Psoas muscle (tissue), 8 donors: ENCODE results near the gene HOXD13. TPM values are rescaled to one million over a fixed set of nuclear protein-coding genes. Genes with fewer than 3 reads are reported as not detected.

Experiments used
- ATAC-seq, 4 donors: fragments of 200-7000 bp; cut with Tn5 transposase; one replicate each; pipeline ENCODE4 v1.9.1; 2020; ENCODE audit warnings: moderate library complexity in 3 of 4, mild to moderate bottlenecking in 2 of 4
- DNase-seq, 2 donors: peaks; one replicate each; pipeline ENCODE4 v3.0.0-alpha.2; 2020
- H3K27ac ChIP-seq: fragments of 200-600 bp; one replicate; pipeline ENCODE4 v1.8.0; 2022
- H3K27me3 ChIP-seq, 3 donors: fragments of 200-600 bp in 1 of 3; one replicate each; pipeline versions ENCODE4 v1.6.1 to v1.8.0; 2013 to 2022; ENCODE audit warnings: low read length in 2 of 3, mild to moderate bottlenecking in 2 of 3, moderate library complexity in 1 of 3; ENCODE audit not compliant: insufficient read depth in 3 of 3
- H3K36me3 ChIP-seq, 2 donors: fragments of 200-600 bp in 1 of 2; one replicate each; pipeline versions ENCODE4 v1.6.1 to v1.8.0; 2013 to 2022; ENCODE audit warnings: low read depth in 1 of 2, mild to moderate bottlenecking in 1 of 2, moderate library complexity in 1 of 2; ENCODE audit not compliant: insufficient read depth in 1 of 2
- H3K4me1 ChIP-seq: fragments of 200-600 bp; one replicate; pipeline ENCODE4 v1.8.0; 2022
- H3K4me3 ChIP-seq: fragments of 200-600 bp; one replicate; pipeline ENCODE4 v1.8.0; 2022; ENCODE audit warnings: mild to moderate bottlenecking
- H3K9me3 ChIP-seq: fragments of 200-600 bp; one replicate; pipeline ENCODE4 v1.8.0; 2022
- CTCF ChIP-seq: fragments of 200-600 bp; IDR thresholded peaks from one replicate; pipeline ENCODE4 v1.8.0; 2022; ENCODE audit warnings: antibody characterized with exemption
- WGBS, 3 donors: extraction: QIAGEN DNeasy Blood & Tissue Kit; methylation state at CpG; one replicate each; pipeline versions ENCODE4 v1.1.6 to v1.1.7; 2013; 5-methylcytosine and 5-hydroxymethylcytosine counted together
- intact Hi-C, 2 donors: fragments of 100-400 bp; cut with DNase I; formaldehyde crosslinking; loops; one replicate each; pipeline versions ENCODE4 v1.11.0 to v1.14.2; 2022
- polyA plus RNA-seq, 3 donors: library from polyadenylated mRNA; stranded (reverse); fragments of 200-250 nt; gene quantifications; one replicate each; pipeline ENCODE4 v1.2.3, GENCODE V29; 2013
- total RNA-seq, 4 donors: library from RNA; stranded (reverse); fragmentation: NEBNext Ultra II Directional in 2 of 4; extraction: Animal tissue kit (Norgen Biotek cat#: 25700) in 2 of 4; gene quantifications; one replicate each; pipeline versions ENCODE4 v1.2.1 to v1.2.4, GENCODE V29; 2021 to 2023
- donor health status: healthy with polysubstance abuse.
- donor health status: DM: no; HTN: no; CAD: no; lungs with moderate emphysema.
- donor health status: Bipolar disorder and iron deficiency.
- donor health status: healthy.
- donor health status: DM: yes; HTN: yes; CAD: no.
- donor health status: DM: no; HTN: no; CAD: no.
- donor health status: DM: no; HTN: no; CAD: no.
- donor health status: DM: yes; HTN: yes; CAD: no.

Gene HOXD13
- total and polyA plus RNA-seq, 7 donors = 0.01 TPM; not detected in 6

- no peak for DNase-seq
- H3K4me3 ChIP-seq = peak overlapping the region; percentile 51
- ATAC-seq = peak; percentile 37 to 73 (median 48)
- H3K4me1 ChIP-seq = peaks cover 12% of the 10 kb centered on the region
- H3K9me3 ChIP-seq = no peaks in the 10 kb centered on the region
- H3K36me3 ChIP-seq = no peaks in the 10 kb centered on the region
- H3K27me3 ChIP-seq = peaks cover 5 to 100% (median 64%) of the 10 kb centered on the region in 3 donors
- intact Hi-C loops = loop anchor here (2.0 to 10.0 kb wide), 5 partner anchors 231 to 719 kb away; no protein-coding TSS in a partner anchor
- peak; percentile 53 for TF ChIP-seq CTCF
- WGBS, 3 donors = 6 to 7% (median 6%) methylated on average over 46 of the region's 46 CpGs
- H3K27ac ChIP-seq = no peak overlapping the region
Observed at GRCh38 chr2:176085861-176086771, 6.4 kb upstream of the HOXD13 start.

GRCh38 chr2:176087330-176088047 is 5.0 kb upstream of the HOXD13 start:
- Histone ChIP-seq H3K27ac (no peak overlapping the region), H3K4me3 (no peak overlapping the region), H3K4me1 (peaks cover 12% of the 10 kb centered on the region), H3K27me3 (peaks cover 5 to 100% (median 64%) of the 10 kb centered on the region in 3 donors), H3K9me3 (no peaks in the 10 kb centered on the region), H3K36me3 (no peaks in the 10 kb centered on the region)
- no peak for DNase-seq
- TF ChIP-seq CTCF = no peak
- intact Hi-C loops = loop anchor here (2.0 to 10.0 kb wide), 5 partner anchors 233 to 720 kb away; no protein-coding TSS in a partner anchor
- no peak for ATAC-seq
- WGBS, 3 donors = 64 to 69% (median 67%) methylated on average over 29 of the region's 29 CpGs

- peak; percentile 57 to 79 for DNase-seq
- intact Hi-C loops = loop anchor here (5.0 to 10.0 kb wide), 3 partner anchors 233 to 721 kb away; no protein-coding TSS in a partner anchor
- H3K4me3 ChIP-seq = peak overlapping the region; percentile 43
Observed at GRCh38 chr2:176088048-176088936, 4.2 kb upstream of the HOXD13 start.

More at GRCh38 chr2:176088048-176088936, 4.2 kb upstream of the HOXD13 start:
- peak; percentile 83 to 88 (median 84) for ATAC-seq
- H3K27me3 ChIP-seq = peaks cover 5 to 100% (median 64%) of the 10 kb centered on the region in 3 donors
- H3K36me3 ChIP-seq = no peaks in the 10 kb centered on the region
- no peak overlapping the region for H3K27ac ChIP-seq
- peak; percentile 79 for TF ChIP-seq CTCF
- H3K9me3 ChIP-seq = no peaks in the 10 kb centered on the region
- peaks cover 12% of the 10 kb centered on the region for H3K4me1 ChIP-seq
- 13 to 17% (median 15%) methylated on average over 49 of the region's 49 CpGs for WGBS, 3 donors
